H1 (cell line): ENCODE data around the gene ARNT2. TPM values are rescaled to one million over a fixed set of nuclear protein-coding genes. Genes with fewer than 3 reads are reported as not detected.
"Not testable (repeated sequence)": the region's sequence is repeated elsewhere in the genome, so short reads cannot be mapped to it uniquely, and the experiment has no call there.

ENCODE experiments used
- CTCF ChIA-PET: fragments of 300-600 bp; sonication (Branson Sonifier 250); formaldehyde crosslinking; loops from one replicate; lab custom pipeline; 2021; ENCODE audit not compliant: partially characterized antibody; lab: Charles Lee
- POLR2A ChIA-PET: fragments of 300-600 bp; sonication (Branson Sonifier 250); formaldehyde crosslinking; loops from one replicate; lab custom pipeline; 2021; ENCODE audit warnings: inconsistent platforms; ENCODE audit not compliant: partially characterized antibody; lab: Charles Lee
- DNase-seq, 2 experiments: peaks; one replicate each; pipeline versions ENCODE4 v3.0.0 to v3.0.0-alpha.2; 2010 to 2022; ENCODE audit warnings: low spot score in 2 of 2, low read depth in 1 of 2, mixed read lengths in 1 of 2
- FAIRE-seq: peaks from 2 replicates; lab custom pipeline; 2011; peaks lifted over from hg19 to GRCh38; lab: Jason Lieb, UNC
- H2AFZ ChIP-seq: 2 replicates; pipeline ENCODE4 v1.8.1; 2012; ENCODE audit warnings: low read length, inconsistent platforms
- H2AK5ac ChIP-seq: 2 replicates; pipeline ENCODE4 v1.6.1; 2013; ENCODE audit warnings: low read depth, low read length
- H2BK120ac ChIP-seq: replicated peaks from 2 replicates; pipeline ENCODE3; 2013; ENCODE audit warnings: low read depth, low read length, inconsistent platforms
- H2BK12ac ChIP-seq: 2 replicates; pipeline ENCODE4 v1.6.1; 2013; ENCODE audit warnings: low read depth, low read length
- H2BK15ac ChIP-seq: 2 replicates; pipeline ENCODE4 v1.6.1; 2013; ENCODE audit warnings: low read length
- H2BK20ac ChIP-seq: 2 replicates; pipeline ENCODE4 v1.6.1; 2013; ENCODE audit warnings: low read length
- H2BK5ac ChIP-seq: 2 replicates; pipeline ENCODE4 v1.6.1; 2013; ENCODE audit warnings: low read depth, low read length
- H3K14ac ChIP-seq: 2 replicates; pipeline ENCODE4 v1.6.1; 2013; ENCODE audit warnings: inconsistent platforms; ENCODE audit not compliant: insufficient read length
- H3K18ac ChIP-seq: 2 replicates; pipeline ENCODE4 v1.6.1; 2013; ENCODE audit warnings: low read length; ENCODE audit errors: extremely low read depth
- H3K23ac ChIP-seq: 2 replicates; pipeline ENCODE4 v1.6.1; 2013; ENCODE audit warnings: inconsistent platforms; ENCODE audit not compliant: insufficient read length
- H3K23me2 ChIP-seq: 2 replicates; pipeline ENCODE4 v1.6.1; 2013; ENCODE audit warnings: low read depth, low read length
- H3K27ac ChIP-seq: 2 replicates; pipeline ENCODE4 v1.6.1; 2011; ENCODE audit warnings: low read depth, low read length, inconsistent platforms
- H3K27me3 ChIP-seq, 4 experiments: replicated peaks in 1 of 4; 1 replicate in 1 of 4; 2 replicates in 3 of 4; pipeline versions ENCODE4 v1.6.1 to v1.8.1; 2011 to 2013; ENCODE audit warnings: low read length in 3 of 4, mild to moderate bottlenecking in 3 of 4, inconsistent platforms in 2 of 4, mixed read lengths in 2 of 4, moderate library complexity in 1 of 4; ENCODE audit not compliant: control insufficient read depth in 3 of 4, insufficient read depth in 3 of 4; ENCODE audit errors: extremely low read depth in 1 of 4
- H3K36me3 ChIP-seq, 4 experiments: 2 replicates each; pipeline versions ENCODE4 v1.6.1 to v1.8.1; 2011 to 2013; ENCODE audit warnings: mild to moderate bottlenecking in 4 of 4, low read length in 3 of 4, moderate library complexity in 2 of 4, control low read depth in 1 of 4, inconsistent platforms in 1 of 4; ENCODE audit not compliant: insufficient read depth in 4 of 4, control insufficient read depth in 2 of 4
- H3K4ac ChIP-seq: replicated peaks from 2 replicates; pipeline ENCODE3; 2013; ENCODE audit warnings: low read length, low read depth, mixed read lengths, inconsistent platforms; ENCODE audit not compliant: insufficient read length
- H3K4me1 ChIP-seq, 4 experiments: replicated peaks in 1 of 4; 1 replicate in 1 of 4; 2 replicates in 3 of 4; pipeline versions ENCODE4 v1.6.1 to v1.8.1; 2011 to 2013; ENCODE audit warnings: low read length in 3 of 4, inconsistent platforms in 2 of 4, mixed read lengths in 1 of 4; ENCODE audit not compliant: insufficient read depth in 4 of 4, control insufficient read depth in 3 of 4
- H3K4me2 ChIP-seq, 2 experiments: 2 replicates each; pipeline versions ENCODE4 v1.6.1 to v1.8.1; 2011 to 2013; ENCODE audit warnings: low read depth in 2 of 2, low read length in 2 of 2, control low read depth in 1 of 2, inconsistent platforms in 1 of 2, mild to moderate bottlenecking in 1 of 2; ENCODE audit not compliant: insufficient read depth in 1 of 2
- H3K4me3 ChIP-seq, 4 experiments: fragments of 200-600, 300-600 bp in 1 of 4; sonication (generic), shearing (Covaris generic), sonication (Bioruptor Twin) in 1 of 4; 2 replicates each; pipeline versions ENCODE4 v1.5.1 to v1.8.1; 2011 to 2016; ENCODE audit warnings: low read length in 4 of 4, low read depth in 3 of 4, control low read depth in 2 of 4, inconsistent platforms in 2 of 4, mild to moderate bottlenecking in 2 of 4, mixed read lengths in 1 of 4, moderate library complexity in 1 of 4; ENCODE audit not compliant: insufficient read depth in 2 of 4; ENCODE audit errors: extremely low read depth in 1 of 4
- H3K56ac ChIP-seq: replicated peaks from 2 replicates; pipeline ENCODE3; 2013; ENCODE audit warnings: low read depth, mild to moderate bottlenecking, mixed read lengths, low read length, inconsistent platforms; ENCODE audit not compliant: insufficient read length
- H3K79me1 ChIP-seq: 2 replicates; pipeline ENCODE4 v1.6.1; 2013; ENCODE audit warnings: low read depth, low read length, control low read depth
- H3K79me2 ChIP-seq, 2 experiments: 2 replicates each; pipeline versions ENCODE4 v1.6.1 to v1.8.1; 2012 to 2013; ENCODE audit warnings: low read length in 2 of 2, mild to moderate bottlenecking in 2 of 2, inconsistent platforms in 1 of 2; ENCODE audit not compliant: insufficient read depth in 2 of 2, control insufficient read depth in 1 of 2
- H3K9ac ChIP-seq, 4 experiments: replicated peaks in 1 of 4; 1 replicate in 1 of 4; 2 replicates in 3 of 4; pipeline versions ENCODE4 v1.6.1 to v1.8.1; 2011 to 2013; ENCODE audit warnings: low read depth in 3 of 4, low read length in 3 of 4, control low read depth in 2 of 4, mild to moderate bottlenecking in 2 of 4, moderate library complexity in 2 of 4, inconsistent platforms in 1 of 4; ENCODE audit errors: extremely low read depth in 1 of 4
- H3K9me3 ChIP-seq, 2 experiments: 2 replicates each; pipeline versions ENCODE4 v1.6.1 to v1.8.1; 2012 to 2013; ENCODE audit warnings: mild to moderate bottlenecking in 2 of 2, moderate library complexity in 2 of 2, control low read depth in 1 of 2, inconsistent platforms in 1 of 2, low read depth in 1 of 2, low read length in 1 of 2, mixed read lengths in 1 of 2; ENCODE audit not compliant: insufficient read depth in 2 of 2
- H4K20me1 ChIP-seq, 2 experiments: replicated peaks in 1 of 2; 2 replicates each; pipeline versions ENCODE3 to v1.8.1; 2011 to 2013; ENCODE audit warnings: inconsistent platforms in 2 of 2, low read length in 2 of 2, mild to moderate bottlenecking in 1 of 2; ENCODE audit not compliant: insufficient read depth in 2 of 2, control insufficient read depth in 1 of 2
- H4K5ac ChIP-seq: 2 replicates; pipeline ENCODE4 v1.6.1; 2013; ENCODE audit warnings: low read length, low read depth, mixed read lengths, inconsistent platforms; ENCODE audit not compliant: insufficient read length
- H4K8ac ChIP-seq: 2 replicates; pipeline ENCODE4 v1.8.0; 2013; ENCODE audit warnings: mild to moderate bottlenecking, moderate library complexity, low read length, inconsistent platforms; ENCODE audit not compliant: insufficient read depth; ENCODE audit errors: extremely low read depth
- H4K91ac ChIP-seq: replicated peaks from 2 replicates; pipeline ENCODE3; 2013; ENCODE audit warnings: low read length, mixed read lengths, inconsistent platforms; ENCODE audit not compliant: insufficient read length
- WGBS, 2 experiments: shearing (Covaris generic) in 1 of 2; methylation state at CpG; one replicate each; pipeline versions ENCODE4 v1.1.6 to v1.1.7; 2013 to 2015; ENCODE audit warnings: low lambda C conversion rate in 2 of 2, mixed read lengths in 2 of 2, inconsistent platforms in 1 of 2, low coverage in 1 of 2, missing lambda C conversion rate in 1 of 2; ENCODE audit not compliant: insufficient replicate concordance in 2 of 2, insufficient coverage in 1 of 2, insufficient read length in 1 of 2; ENCODE audit errors: extremely low coverage in 1 of 2, missing lambda C conversion rate in 1 of 2; 5-methylcytosine and 5-hydroxymethylcytosine counted together
- microRNA-seq, 2 experiments: library from miRNA; unstranded; fragments of <30 nt; microRNA quantifications; one replicate each; pipeline versions ENCODE4 to v1.2.0, GENCODE V29; 2016 to 2020; ENCODE audit warnings: borderline microRNAs expressed in 2 of 2, borderline number of aligned reads in 2 of 2, borderline replicate concordance in 1 of 2
- polyA plus RNA-seq, 7 experiments: library from polyadenylated mRNA; depleted of rRNA in 3 of 7; stranded (reverse) in 5 of 7; unstranded in 2 of 7; fragments of >200 nt in 5 of 7; fragments of 200-250 nt in 2 of 7; gene quantifications; 1 replicate in 5 of 7; 2 replicates in 1 of 7; 4 replicates in 1 of 7; pipeline versions ENCODE4 v1.2.1 to v1.2.3, GENCODE V29; 2011 to 2013; ENCODE audit warnings: missing spikeins in 2 of 7, mixed read lengths in 2 of 7
- total RNA-seq: library from RNA; stranded (reverse); fragmentation: NEBNext Ultra II Directional; extraction: Animal tissue kit (Norgen Biotek cat#: 25700); gene quantifications from 2 replicates; pipeline ENCODE4 v1.2.1, GENCODE V29; 2021

ARNT2 gene
- total and polyA plus RNA-seq, 2 of the 8 experiments (the other 6 are each of a cell fraction or from before 2014, with no cell fraction given), result 9.5 to 14.6 TPM

GRCh38 chr15:80647424-80647823 lies 243.2 kb downstream of the ARNT2 start:
- H4K91ac ChIP-seq, H4K5ac ChIP-seq, H3K14ac ChIP-seq, H3K27ac ChIP-seq, H3K79me1 ChIP-seq, H2BK20ac ChIP-seq, H3K56ac ChIP-seq, DNase-seq, H2BK12ac ChIP-seq, H4K20me1 ChIP-seq, H3K36me3 ChIP-seq, H3K23ac ChIP-seq, H3K79me2 ChIP-seq, H3K4me1 ChIP-seq, FAIRE-seq, H2AFZ ChIP-seq, H3K18ac ChIP-seq, H2BK120ac ChIP-seq, H4K8ac ChIP-seq, H2BK5ac ChIP-seq, H3K4me2 ChIP-seq, H3K27me3 ChIP-seq, H3K4ac ChIP-seq, CTCF ChIA-PET, H3K4me3 ChIP-seq, H2BK15ac ChIP-seq, POLR2A ChIA-PET, H3K9ac ChIP-seq, H3K23me2 ChIP-seq, H2AK5ac ChIP-seq: not testable (repeated sequence)
- WGBS, 2 experiments, result 83% methylated on average over 7 of the region's 30 CpGs; no CpG with 5 or more reads in 1 of the 2 experiments
- H3K9me3 ChIP-seq, result peaks cover 16 to 29% of the 10 kb centered on the region in 2 experiments

Small RNA genes lying within 50 kb of the gene (microRNA-seq; reads per million reads assigned to microRNA genes)
- 0 reads per million in 2 experiments for gene MIR5572

Other genes with a start within 250 kb of the ARNT2 start
- not detected in 2 replicates for gene CTXND1, start 152.2 kb upstream of the ARNT2 start, total RNA-seq
- 0.03 TPM in 2 replicates for gene CTXND1, start 152.2 kb upstream of the ARNT2 start, polyA plus RNA-seq (2011; rRNA removed)